WTC11 (cell line): ENCODE results near the gene RANBP3.

Experiments
- CREB1 ChIP-seq: sonication (generic); formaldehyde crosslinking; IDR thresholded peaks from 2 replicates; pipeline ENCODE4 v1.8.0; 2023; ENCODE audit warnings: mild to moderate bottlenecking, missing genetic modification reagents
- CTCF ChIP-seq: fragments of 200-600 bp; IDR thresholded peaks from 2 replicates; pipeline ENCODE4 v1.8.0; 2022; ENCODE audit warnings: antibody characterized with exemption
- ESRRA ChIP-seq: sonication (generic); formaldehyde crosslinking; IDR thresholded peaks from 2 replicates; pipeline ENCODE4 v1.8.1; 2022; ENCODE audit warnings: mild to moderate bottlenecking, missing genetic modification reagents, borderline replicate concordance
- HMGXB4 ChIP-seq: sonication (generic); formaldehyde crosslinking; IDR thresholded peaks from 2 replicates; pipeline ENCODE4 v1.8.1; 2023; ENCODE audit warnings: mild to moderate bottlenecking, moderate library complexity, missing genetic modification reagents
- NR1H2 ChIP-seq: sonication (generic); formaldehyde crosslinking; IDR thresholded peaks from 2 replicates; pipeline ENCODE4 v1.9.0; 2021; ENCODE audit warnings: mild to moderate bottlenecking, moderate library complexity, missing genetic modification reagents
- NR3C1 ChIP-seq: sonication (generic); formaldehyde crosslinking; conservative IDR thresholded peaks from 2 replicates; pipeline ENCODE4 v1.8.1; 2023; ENCODE audit warnings: low read depth, mild to moderate bottlenecking, missing genetic modification reagents
- SP1 ChIP-seq: sonication (generic); formaldehyde crosslinking; conservative IDR thresholded peaks from 2 replicates; pipeline ENCODE4 v1.8.1; 2022; ENCODE audit warnings: missing genetic modification reagents
- TCF7 ChIP-seq: sonication (generic); formaldehyde crosslinking; IDR thresholded peaks from 2 replicates; pipeline ENCODE4 v1.8.0; 2022; ENCODE audit warnings: mild to moderate bottlenecking, low read depth, missing genetic modification reagents, moderate library complexity
- TEAD4 ChIP-seq: sonication (generic); formaldehyde crosslinking; IDR thresholded peaks from 2 replicates; pipeline ENCODE4 v1.8.0; 2022; ENCODE audit warnings: mild to moderate bottlenecking, missing genetic modification reagents

GRCh38 chr19:5996623-5997320 is 18.8 kb upstream of the RANBP3 start:
- no peak for TF ChIP-seq CTCF
- no peak for TF ChIP-seq TEAD4 (CRISPR knock-in tag)
- TF ChIP-seq TCF7 (CRISPR knock-in tag), result no peak
- no peak for TF ChIP-seq NR1H2 (CRISPR knock-in tag)
- TF ChIP-seq CREB1 (CRISPR knock-in tag), result no peak
- TF ChIP-seq HMGXB4 (CRISPR knock-in tag), result no peak
- TF ChIP-seq ESRRA, result no peak
- no peak for TF ChIP-seq SP1 (CRISPR knock-in tag)
- no peak for TF ChIP-seq NR3C1
